GM19239 (cell line): Measurements from ENCODE around the gene IL27RA.
A peak's percentile ranks its signal among the peaks of the same experiment; 100 is the strongest.

Experiments
- DNase-seq: peaks from one replicate; pipeline ENCODE4 v3.0.0; 2011; ENCODE audit warnings: low spot score; ENCODE audit not compliant: insufficient read length
- FAIRE-seq: peaks from 2 replicates; lab custom pipeline; 2011; peaks lifted over from hg19 to GRCh38; lab: Jason Lieb, UNC

Gene IL27RA

GRCh38 chr19:14056069-14056666 is 24.6 kb downstream of the IL27RA start:
- DNase-seq (no peak), FAIRE-seq (no peak)

GRCh38 chr19:14056741-14057356 is 25.3 kb downstream of the IL27RA start:
- FAIRE-seq (no peak), DNase-seq (no peak)

DNA sequence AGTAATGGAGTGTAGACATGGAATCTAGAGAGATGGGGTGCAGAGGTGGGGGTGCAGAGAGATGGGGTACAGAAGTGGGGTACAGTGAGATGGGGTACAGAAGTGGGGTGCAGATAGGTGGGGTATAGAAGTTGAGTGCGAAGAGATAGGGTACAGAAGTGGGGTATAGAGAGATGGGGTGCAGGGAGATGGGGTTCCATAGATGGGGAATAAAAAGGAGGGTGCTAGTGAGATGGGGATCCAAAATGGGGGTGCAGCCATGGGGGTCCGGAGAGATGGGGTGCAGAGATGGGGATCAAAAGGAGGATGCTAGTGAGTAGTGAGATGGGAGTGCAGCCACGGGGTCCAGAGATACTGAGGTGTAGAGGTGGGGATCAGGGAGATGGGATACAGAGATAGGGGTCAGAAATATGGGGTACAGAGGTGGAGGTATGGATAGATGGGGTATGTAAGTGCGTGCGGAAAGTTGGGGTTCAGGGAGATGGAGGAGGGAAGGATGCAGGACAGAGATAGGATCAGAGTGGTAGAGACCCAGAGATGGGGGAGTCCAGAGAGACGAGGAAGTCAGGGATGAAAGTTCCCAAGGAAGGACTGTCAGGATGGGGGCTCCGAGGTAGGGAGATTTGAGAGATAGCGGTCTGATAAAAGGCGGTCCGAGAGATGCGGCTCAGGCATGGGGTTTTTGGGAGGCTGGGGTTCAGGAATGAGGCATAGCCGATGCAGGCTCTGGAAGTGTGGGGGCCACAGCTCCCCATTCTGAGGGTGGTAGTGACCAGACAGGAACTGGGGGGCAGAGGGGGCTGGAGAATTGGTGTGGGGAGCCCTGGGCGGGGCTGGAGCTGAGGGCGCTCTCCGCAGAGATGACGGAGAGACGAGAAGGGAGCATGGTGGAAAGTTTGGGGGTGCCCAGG is 26.9 kb downstream of the IL27RA start:
- DNase-seq (no peak), FAIRE-seq (no peak)

- no peak for FAIRE-seq
- DNase-seq: peak; percentile 62
Measured at GRCh38 chr19:14059093-14059480, 27.5 kb downstream of the IL27RA start.

DNA sequence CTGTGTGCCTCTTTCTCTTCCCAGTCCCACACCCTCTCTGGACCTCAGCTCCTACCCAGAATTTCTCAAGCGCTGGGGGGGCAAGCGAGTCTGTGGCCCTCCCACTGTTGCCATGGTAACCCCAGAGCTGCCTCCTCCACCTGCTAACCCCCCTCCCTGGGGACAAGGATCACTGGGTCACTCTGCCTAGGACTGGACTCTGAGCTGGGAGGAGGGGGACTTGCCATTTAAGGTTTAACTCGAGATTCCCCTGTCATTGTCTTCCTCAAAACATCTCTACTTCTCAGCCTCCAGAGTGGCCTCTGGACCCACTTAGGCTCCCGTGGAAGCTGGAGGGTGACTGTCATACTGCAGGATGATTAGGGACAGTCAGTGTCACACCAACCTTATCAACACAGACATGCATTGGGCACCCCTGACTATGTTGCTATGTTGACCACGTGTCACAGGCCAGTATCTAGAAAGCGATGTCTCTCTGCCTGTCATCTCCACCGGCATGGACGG is 28.1 kb downstream of the IL27RA start:
- FAIRE-seq: no peak
- DNase-seq: no peak

- DNase-seq (no peak), FAIRE-seq (no peak)
Measured at GRCh38 chr19:14061081-14061749, 29.7 kb downstream of the IL27RA start.

DNA sequence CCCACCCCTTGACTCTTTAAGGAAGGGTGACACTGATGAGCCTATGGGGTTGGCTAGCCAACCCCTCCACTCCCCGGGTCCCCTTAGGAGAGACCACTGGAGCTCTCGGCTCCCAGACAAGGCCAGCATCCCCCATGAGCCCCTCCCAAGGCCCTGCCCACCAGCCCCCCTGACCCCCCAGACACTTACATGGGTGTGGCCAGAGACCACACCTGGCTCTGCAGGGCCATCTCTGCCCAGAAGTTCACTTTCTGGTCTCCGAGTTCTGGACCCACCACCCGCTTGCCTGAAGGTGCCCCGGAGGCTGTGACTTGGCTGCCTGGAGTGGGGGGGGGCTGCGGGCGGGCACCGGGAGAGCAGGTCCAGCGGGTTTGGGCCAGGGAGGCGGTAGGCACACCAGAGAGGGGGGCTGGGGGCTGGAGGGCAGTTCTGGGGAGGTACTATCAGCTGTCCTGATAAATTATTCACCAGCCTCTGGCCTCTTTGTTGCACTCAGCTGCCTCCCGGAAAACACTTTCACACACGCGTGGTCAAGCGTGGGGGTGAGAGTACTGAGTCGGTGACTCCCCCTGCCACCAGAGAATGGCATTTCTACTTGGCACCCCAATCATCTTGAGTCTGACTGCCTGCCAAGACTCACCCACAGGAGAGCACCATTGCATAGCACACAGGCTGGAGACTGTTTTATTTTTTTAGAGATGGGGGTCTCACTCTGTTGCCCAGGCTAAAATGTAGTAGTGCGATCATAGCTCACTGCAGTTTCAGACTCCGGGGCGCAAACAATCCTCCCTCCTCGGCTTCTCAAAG is 30.4 kb downstream of the IL27RA start, which contains the start of gene PALM3:
PALM3 (minus strand) TSS at position 326 of the 807 bp plus-strand sequence; CDS start at position 230, 96 bp downstream.
- DNase-seq (no peak), FAIRE-seq (no peak)

- FAIRE-seq (no peak), DNase-seq (no peak)
Measured at GRCh38 chr19:14062558-14062855, 30.9 kb downstream of the IL27RA start.

GRCh38 chr19:14063105-14063504 is 31.5 kb downstream of the IL27RA start:
- no peak for DNase-seq
- no peak for FAIRE-seq

GRCh38 chr19:14066134-14066533 is 34.6 kb downstream of the IL27RA start:
- DNase-seq (no peak), FAIRE-seq (no peak)

DNA sequence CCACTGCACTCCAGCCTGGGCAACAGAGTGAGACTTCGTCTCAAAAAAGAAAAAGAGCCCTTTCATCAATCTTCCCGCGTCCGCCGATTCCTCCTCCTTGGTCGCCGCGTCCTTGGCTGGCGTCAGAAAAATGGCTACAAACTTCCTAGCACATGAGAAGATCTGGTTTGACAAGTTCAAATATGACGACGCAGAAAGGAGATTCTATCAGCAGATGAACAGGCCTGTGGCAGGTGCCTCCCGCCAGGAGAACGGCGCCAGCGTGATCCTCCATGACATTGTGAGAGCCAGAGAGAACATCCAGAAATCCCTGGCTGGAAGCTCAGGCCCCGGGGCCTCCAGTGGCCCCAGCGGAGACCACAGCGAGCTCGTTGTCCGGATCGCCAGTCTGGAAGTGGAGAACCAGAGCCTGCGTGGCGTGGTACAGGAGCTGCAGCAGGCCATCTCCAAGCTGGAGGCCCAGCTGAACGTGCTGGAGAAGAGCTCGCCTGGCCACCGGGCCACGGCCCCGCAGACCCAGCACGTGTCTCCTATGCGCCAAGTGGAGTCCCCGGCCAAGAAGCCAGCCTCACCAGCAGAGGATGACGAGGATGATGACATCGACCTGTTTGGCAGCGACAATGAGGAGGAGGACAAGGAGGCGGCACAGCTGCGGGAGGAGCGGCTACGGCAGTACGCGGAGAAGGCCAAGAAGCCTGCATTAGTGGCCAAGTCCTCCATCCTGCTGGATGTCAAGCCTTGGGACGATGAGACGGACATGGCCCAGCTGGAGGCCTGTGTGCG is 38.9 kb downstream of the IL27RA start:
- FAIRE-seq (no peak), DNase-seq (no peak)

DNA sequence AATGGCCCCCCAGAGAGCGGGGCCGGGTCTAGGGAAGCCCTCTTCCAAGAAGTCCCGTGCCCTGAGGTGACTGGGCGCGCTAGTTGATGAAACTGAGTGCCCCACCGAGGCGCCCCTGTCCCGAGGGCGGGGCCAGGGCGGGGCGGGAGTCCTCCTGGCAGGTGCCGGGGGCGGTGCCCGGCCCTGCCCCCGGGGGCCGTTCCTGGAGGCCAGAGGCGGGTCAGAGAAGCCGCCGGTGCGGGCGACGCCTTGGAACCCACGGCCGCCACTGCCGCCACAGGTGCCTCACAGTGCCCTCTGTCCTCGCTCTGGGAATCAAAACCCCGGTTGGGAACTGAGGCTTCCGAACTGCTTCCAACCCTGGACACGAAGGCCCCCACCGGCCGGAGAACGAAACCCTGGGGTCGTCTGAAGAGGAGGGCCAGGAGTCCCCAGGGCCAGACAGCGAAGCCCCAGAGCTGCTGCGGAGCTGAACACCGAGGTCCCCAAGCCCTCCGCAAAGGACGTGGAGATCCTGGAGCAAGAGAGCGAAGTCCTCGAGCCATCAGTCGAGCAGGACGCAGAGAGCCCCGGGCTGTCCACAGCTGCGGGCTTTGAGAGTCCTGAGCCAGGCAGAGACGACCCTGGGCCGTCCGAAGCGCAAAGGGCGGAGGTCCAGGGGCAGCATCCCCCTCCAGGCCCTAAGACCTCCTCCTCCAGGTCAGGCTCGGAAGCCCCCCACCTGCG is 41.1 kb downstream of the IL27RA start, which contains the start of gene MISP3:
MISP3 (plus strand) TSS at position 252 of the 726 bp plus-strand sequence. CDS start 524 bp downstream, outside the sequence.
- no peak for FAIRE-seq
- no peak for DNase-seq

- DNase-seq: peak; percentile 73
- peak; percentile 26 for FAIRE-seq
Measured at GRCh38 chr19:14073261-14073924, 41.8 kb downstream of the IL27RA start.

DNA sequence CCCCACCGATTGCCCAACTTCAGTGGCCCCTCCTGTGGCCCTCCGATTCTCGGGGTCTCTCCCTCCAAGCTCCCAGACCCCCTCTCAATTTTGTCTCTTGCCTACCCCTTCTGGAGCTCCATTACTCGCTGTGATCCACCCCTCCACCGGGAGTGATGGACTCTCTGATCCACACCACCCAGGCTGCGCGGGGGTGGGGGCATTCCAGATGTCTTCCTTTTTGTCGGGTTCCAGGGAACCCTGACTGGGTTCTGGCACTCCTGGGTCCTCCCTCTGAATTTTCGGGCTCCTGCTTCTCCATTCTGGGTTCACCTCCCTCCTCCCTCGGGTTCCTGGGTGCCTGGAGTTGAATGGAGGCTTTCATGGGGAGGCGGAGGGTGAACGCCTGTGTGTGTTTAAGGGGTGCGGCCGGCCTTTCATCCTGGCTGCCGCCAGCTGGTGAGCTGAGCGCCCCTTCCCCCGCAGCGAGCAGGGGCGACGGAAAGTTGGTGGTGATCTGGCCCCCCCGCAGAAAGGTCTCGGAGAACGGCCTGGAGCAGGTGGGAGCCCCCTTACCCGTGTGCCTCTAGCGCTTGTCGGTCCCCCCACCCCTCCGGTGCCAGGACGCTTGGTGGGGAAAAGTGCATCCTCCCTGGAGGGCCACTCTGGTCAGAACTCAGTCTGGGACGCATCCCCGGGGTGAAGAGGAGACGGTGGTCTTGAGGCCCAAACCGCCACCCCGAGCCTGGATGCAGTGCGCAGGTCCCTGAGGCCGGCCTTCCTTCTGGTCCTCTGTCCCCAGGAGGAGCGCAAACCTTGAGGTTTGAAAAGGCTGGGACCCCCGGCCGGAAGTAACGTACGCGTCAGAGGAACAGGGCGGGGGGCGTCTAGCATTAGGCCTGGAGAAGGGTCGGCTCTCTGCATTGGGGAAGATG is 42.6 kb downstream of the IL27RA start:
- FAIRE-seq (peak; percentile 21), DNase-seq (no peak)

DNA sequence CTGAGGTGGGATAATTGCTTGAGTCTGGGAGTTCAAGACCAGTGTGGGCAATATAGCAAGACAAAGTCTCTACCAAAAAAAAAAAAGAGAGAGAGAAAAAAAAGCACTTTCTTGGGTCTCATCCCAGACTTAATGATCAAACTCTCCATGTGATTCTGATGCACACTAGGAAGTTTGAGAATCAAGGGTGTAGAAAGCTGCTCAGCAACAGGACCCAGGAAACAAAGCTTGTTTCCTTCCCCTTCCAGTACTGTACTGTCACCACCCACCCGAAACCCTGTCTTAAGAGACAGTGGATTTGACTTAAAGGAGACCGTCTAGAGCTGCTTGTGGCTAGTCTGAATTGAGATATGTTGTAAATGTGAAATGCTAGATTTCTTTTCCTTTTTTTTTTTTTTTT is 46.8 kb downstream of the IL27RA start:
- FAIRE-seq (no peak), DNase-seq (no peak)

DNA sequence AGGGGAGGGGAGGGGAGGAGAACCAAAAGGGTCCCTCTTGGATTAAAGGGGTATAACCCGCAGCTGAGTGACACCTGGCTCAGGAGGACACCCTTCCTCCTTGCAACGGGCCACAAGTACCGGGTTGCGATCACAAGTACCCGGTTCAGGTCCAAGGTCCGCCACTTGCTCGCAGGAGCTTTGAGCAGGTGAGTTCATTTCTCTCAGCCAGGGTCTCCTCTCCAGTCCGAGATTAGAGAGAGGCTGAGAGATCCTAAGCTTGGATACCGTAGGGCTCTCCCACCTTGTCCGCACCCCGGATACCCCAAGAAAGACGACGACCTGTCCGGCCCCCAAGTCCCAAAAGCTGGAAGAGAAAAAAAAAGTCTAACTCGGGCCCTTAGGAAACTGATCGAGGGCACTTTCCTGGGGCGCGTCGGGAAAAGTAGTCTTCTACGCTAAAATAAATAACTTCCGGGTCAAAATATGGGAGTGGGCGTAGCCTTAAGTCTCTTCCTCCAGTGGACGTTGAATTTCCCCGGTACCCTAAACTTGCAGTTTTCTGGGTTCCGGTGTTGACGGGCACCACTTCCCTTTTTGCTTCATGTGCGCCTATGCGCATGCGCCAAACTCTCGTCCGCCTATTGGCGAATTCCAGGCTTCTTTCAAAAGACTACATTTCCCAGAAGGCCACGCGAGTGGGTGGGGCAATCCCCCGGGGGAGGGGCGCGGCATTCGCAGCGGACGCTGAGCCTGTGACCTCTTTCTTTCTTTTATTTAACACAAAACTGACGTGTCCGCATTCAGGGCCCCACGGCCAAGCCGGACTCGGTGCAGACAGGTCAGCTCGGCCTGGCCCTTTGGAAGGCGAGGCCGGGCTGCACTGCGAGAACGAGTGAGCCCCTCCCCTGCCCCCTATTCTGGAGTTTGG is 49.6 kb downstream of the IL27RA start:
- peak; percentile 99 for FAIRE-seq

More for the DNA sequence above, 49.6 kb downstream of the IL27RA start:
- DNase-seq: peak; percentile 99
